ENCODE results near the gene COX4I2.

Gene COX4I2

GRCh38 chr20:31679357-31680285 lies 41.9 kb downstream of the COX4I2 start:
- Histone ChIP-seq H3K9me3 (ENCODE audit: control insufficient read depth, insufficient read depth, low read length) (no peaks in the 10 kb centered on the region), H3F3A (ENCODE audit: control insufficient read depth, insufficient read depth) (no peaks in the 10 kb centered on the region), H3K27ac (ENCODE audit: low read depth, low read length) (no peak overlapping the region), H4K20me1 (ENCODE audit: control insufficient read depth, insufficient read depth, low read depth, low read length) (no peaks in the 10 kb centered on the region), H3K4me3 (ENCODE audit: low read length) (no peak overlapping the region), H3K27me3 (ENCODE audit: control insufficient read depth, low read length) (no peaks in the 10 kb centered on the region), H3K79me2 (ENCODE audit: control insufficient read depth, low read length) (no peaks in the 10 kb centered on the region), H3K4me1 (ENCODE audit: control insufficient read depth, low read length) (peaks cover 19% of the 10 kb centered on the region), H3K9me2 (replicated peaks; ENCODE audit: control insufficient read depth, low read length) (no peaks in the 10 kb centered on the region), H3K36me3 (ENCODE audit: control insufficient read depth, low read length) (no peaks in the 10 kb centered on the region; the same call in 1 of the 2 replicates), H3K4me2 (ENCODE audit: low read length) (no peak overlapping the region)
- TF ChIP-seq CTCF (IDR thresholded peaks at IDR 0.05; ENCODE audit: low read depth, low read length, poor library complexity, severe bottlenecking) (no peak), EZH2phosphoT487 (IDR thresholded peaks at IDR 0.05; ENCODE audit: borderline replicate concordance, low read length) (no peak)

GRCh38 chr20:31680286-31681127 lies 42.8 kb downstream of the COX4I2 start:
- Histone ChIP-seq H3K4me2 (ENCODE audit: low read length) (no peak overlapping the region), H3K27ac (ENCODE audit: low read depth, low read length) (no peak overlapping the region), H3F3A (ENCODE audit: control insufficient read depth, insufficient read depth) (no peaks in the 10 kb centered on the region), H4K20me1 (ENCODE audit: control insufficient read depth, insufficient read depth, low read depth, low read length) (no peaks in the 10 kb centered on the region), H3K36me3 (ENCODE audit: control insufficient read depth, low read length) (peaks cover 1% of the 10 kb centered on the region), H3K4me3 (ENCODE audit: low read length) (no peak overlapping the region), H3K9me3 (ENCODE audit: control insufficient read depth, insufficient read depth, low read length) (no peaks in the 10 kb centered on the region), H3K4me1 (ENCODE audit: control insufficient read depth, low read length) (peaks cover 20% of the 10 kb centered on the region), H3K9me2 (replicated peaks; ENCODE audit: control insufficient read depth, low read length) (no peaks in the 10 kb centered on the region), H3K79me2 (ENCODE audit: control insufficient read depth, low read length) (no peaks in the 10 kb centered on the region), H3K27me3 (ENCODE audit: control insufficient read depth, low read length) (no peaks in the 10 kb centered on the region)
- TF ChIP-seq EZH2phosphoT487 (IDR thresholded peaks at IDR 0.05; ENCODE audit: borderline replicate concordance, low read length) (no peak), CTCF (IDR thresholded peaks at IDR 0.05; ENCODE audit: low read depth, low read length, poor library complexity, severe bottlenecking) (no peak)

GRCh38 chr20:31681128-31681727 lies 43.5 kb downstream of the COX4I2 start:
- no peaks in the 10 kb centered on the region for H4K20me1 ChIP-seq (ENCODE audit: control insufficient read depth, insufficient read depth, low read depth, low read length)
- TF ChIP-seq EZH2phosphoT487 (IDR thresholded peaks at IDR 0.05; ENCODE audit: borderline replicate concordance, low read length) (no peak), CTCF (IDR thresholded peaks at IDR 0.05; ENCODE audit: low read depth, low read length, poor library complexity, severe bottlenecking) (no peak)
- no peak overlapping the region for H3K4me2 ChIP-seq (ENCODE audit: low read length)
- no peak overlapping the region for H3K27ac ChIP-seq (ENCODE audit: low read depth, low read length)
- no peaks in the 10 kb centered on the region for H3F3A ChIP-seq (ENCODE audit: control insufficient read depth, insufficient read depth)
- H3K4me3 ChIP-seq (ENCODE audit: low read length): no peak overlapping the region
- H3K4me1 ChIP-seq (ENCODE audit: control insufficient read depth, low read length): peaks cover 22% of the 10 kb centered on the region
- H3K27me3 ChIP-seq (ENCODE audit: control insufficient read depth, low read length): no peaks in the 10 kb centered on the region
- no peaks in the 10 kb centered on the region for H3K9me3 ChIP-seq (ENCODE audit: control insufficient read depth, insufficient read depth, low read length)
- H3K79me2 ChIP-seq (ENCODE audit: control insufficient read depth, low read length): no peaks in the 10 kb centered on the region
- peaks cover 9% of the 10 kb centered on the region for H3K36me3 ChIP-seq (ENCODE audit: control insufficient read depth, low read length)
- H3K9me2 ChIP-seq (replicated peaks; ENCODE audit: control insufficient read depth, low read length): no peaks in the 10 kb centered on the region
